K562 (cell line): ENCODE data around the gene RASGRP4. TPM values are rescaled to one million over a fixed set of nuclear protein-coding genes. Genes with fewer than 3 reads are reported as not detected.

Experiments
- HDAC2 ChIP-seq: fragments of 450-650 bp; IDR thresholded peaks from 2 replicates; pipeline ENCODE4 v1.6.1; 2016; ENCODE audit warnings: mild to moderate bottlenecking
- KDM4B ChIP-seq, 2 experiments: fragments of 450-650 bp in 1 of 2; sonication (generic) in 1 of 2; IDR thresholded peaks; 2 replicates each; pipeline ENCODE4 v1.6.1; 2016 to 2017; ENCODE audit warnings: borderline replicate concordance in 2 of 2, antibody characterized with exemption in 1 of 2, low read depth in 1 of 2, mild to moderate bottlenecking in 1 of 2
- L3MBTL2 ChIP-seq: fragments of 450-650 bp; IDR thresholded peaks from 2 replicates; pipeline ENCODE4 v1.6.1; 2016; ENCODE audit warnings: mild to moderate bottlenecking, moderate library complexity
- POLR3A ChIP-seq: IDR thresholded peaks from 2 replicates; pipeline ENCODE4 v1.6.1; 2011; ENCODE audit warnings: borderline replicate concordance, mild to moderate bottlenecking, moderate library complexity; ENCODE audit not compliant: insufficient read length, insufficient read depth; ENCODE audit errors: extremely low read depth
- PURB ChIP-seq: sonication (generic); formaldehyde crosslinking; IDR thresholded peaks from 2 replicates; pipeline ENCODE4 v1.9.0; 2021; ENCODE audit warnings: low read depth, mild to moderate bottlenecking, missing genetic modification reagents
- SMAD2 ChIP-seq: fragments of 150-350 bp; IDR thresholded peaks from 2 replicates; pipeline ENCODE4 v1.6.1; 2014; ENCODE audit warnings: low read depth, mild to moderate bottlenecking, low read length
- polyA plus RNA-seq, 8 experiments: library from polyadenylated mRNA; depleted of rRNA in 4 of 8; stranded (reverse) in 5 of 8; unstranded in 3 of 8; fragments of >200 nt; fragmentation: Nextera tagmentation in 2 of 8; fragmentation: Illumina TruSeq in 1 of 8; extraction: Ambion mirVana in 2 of 8; extraction: Trizol in 1 of 8; gene quantifications; 2 replicates each; pipeline versions ENCODE4 v1.2.1 to v1.2.3, GENCODE V29; 2011 to 2014; ENCODE audit warnings: inconsistent platforms in 1 of 8, missing spikeins in 1 of 8
- total RNA-seq, 7 experiments: library from RNA; depleted of rRNA in 6 of 7; stranded (reverse); fragments of >200 nt in 6 of 7; fragmentation: Illumina TruSeq in 2 of 7; extraction: Trizol in 2 of 7; gene quantifications; 2 replicates each; pipeline versions ENCODE4 v1.2.1 to v1.2.3, GENCODE V29; 2011 to 2021; ENCODE audit warnings: low replicate concordance in 1 of 7
- TF ChIP-seq, protein P1 (sequence below), 2 experiments: fragments of 450-650 bp in 1 of 2; sonication (generic) in 1 of 2; formaldehyde crosslinking in 1 of 2; IDR thresholded peaks; 2 replicates each; pipeline versions ENCODE4 v1.7.1 to v1.9.0; 2016 to 2022; ENCODE audit warnings: inconsistent platforms in 1 of 2, mild to moderate bottlenecking in 1 of 2, missing genetic modification reagents in 1 of 2
- TF ChIP-seq, protein P2 (sequence below): sonication (generic); formaldehyde crosslinking; IDR thresholded peaks from 2 replicates; pipeline ENCODE4 v1.8.1; 2023; ENCODE audit warnings: mild to moderate bottlenecking, missing genetic modification reagents
- TF ChIP-seq, protein P3 (sequence below), 2 experiments: fragments of 450-650 bp in 1 of 2; IDR thresholded peaks; 2 replicates each; pipeline ENCODE4 v1.6.1; 2011 to 2017; ENCODE audit warnings: low read depth in 2 of 2, antibody characterized with exemption in 1 of 2, borderline replicate concordance in 1 of 2, low read length in 1 of 2, mild to moderate bottlenecking in 1 of 2, mixed read lengths in 1 of 2; ENCODE audit not compliant: control insufficient read depth in 1 of 2
- TF ChIP-seq, protein P4 (sequence below): fragments of 450-650 bp; IDR thresholded peaks from 2 replicates; pipeline ENCODE4 v1.6.1; 2017; ENCODE audit warnings: mild to moderate bottlenecking, moderate library complexity

Gene RASGRP4
- total and polyA plus RNA-seq, 9 of the 15 experiments (the other 6 are each of a cell fraction or from before 2014, with no cell fraction given) = 0.39 to 4.6 (median 3.8) TPM

DNA sequence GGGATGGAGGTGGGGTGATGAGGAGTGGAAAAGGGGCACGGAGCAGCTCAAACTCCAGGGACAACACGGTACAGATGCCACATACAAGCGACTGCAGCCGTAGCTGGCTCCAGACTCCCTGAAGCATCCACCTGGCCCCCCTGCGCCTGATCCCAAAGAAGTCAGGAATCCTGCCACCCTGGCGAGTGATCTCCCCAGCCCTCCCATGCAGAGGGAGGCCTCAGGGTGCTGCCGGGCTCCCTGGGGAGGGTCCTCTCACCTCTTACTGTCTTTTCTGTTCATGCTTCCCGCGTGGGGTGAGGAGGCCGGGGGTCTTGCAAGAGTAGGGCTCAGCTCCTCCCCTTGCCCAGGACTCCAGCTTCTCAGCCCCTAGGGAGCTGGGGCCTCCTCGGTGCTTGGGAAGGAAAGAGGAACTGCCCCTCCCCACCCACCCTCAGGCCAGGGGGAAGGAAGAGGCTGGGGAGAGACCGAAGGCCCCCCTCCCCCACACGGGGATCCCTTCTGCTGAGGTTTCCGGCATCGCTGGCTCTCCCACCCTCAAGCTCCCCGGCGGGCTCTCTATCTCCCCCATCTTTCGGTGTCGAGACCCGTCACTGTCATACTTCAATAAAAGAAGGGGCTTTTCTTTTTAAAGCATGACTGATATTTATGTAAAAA is at the start of gene RASGRP4 (continued):
- TF ChIP-seq, protein P1, sequence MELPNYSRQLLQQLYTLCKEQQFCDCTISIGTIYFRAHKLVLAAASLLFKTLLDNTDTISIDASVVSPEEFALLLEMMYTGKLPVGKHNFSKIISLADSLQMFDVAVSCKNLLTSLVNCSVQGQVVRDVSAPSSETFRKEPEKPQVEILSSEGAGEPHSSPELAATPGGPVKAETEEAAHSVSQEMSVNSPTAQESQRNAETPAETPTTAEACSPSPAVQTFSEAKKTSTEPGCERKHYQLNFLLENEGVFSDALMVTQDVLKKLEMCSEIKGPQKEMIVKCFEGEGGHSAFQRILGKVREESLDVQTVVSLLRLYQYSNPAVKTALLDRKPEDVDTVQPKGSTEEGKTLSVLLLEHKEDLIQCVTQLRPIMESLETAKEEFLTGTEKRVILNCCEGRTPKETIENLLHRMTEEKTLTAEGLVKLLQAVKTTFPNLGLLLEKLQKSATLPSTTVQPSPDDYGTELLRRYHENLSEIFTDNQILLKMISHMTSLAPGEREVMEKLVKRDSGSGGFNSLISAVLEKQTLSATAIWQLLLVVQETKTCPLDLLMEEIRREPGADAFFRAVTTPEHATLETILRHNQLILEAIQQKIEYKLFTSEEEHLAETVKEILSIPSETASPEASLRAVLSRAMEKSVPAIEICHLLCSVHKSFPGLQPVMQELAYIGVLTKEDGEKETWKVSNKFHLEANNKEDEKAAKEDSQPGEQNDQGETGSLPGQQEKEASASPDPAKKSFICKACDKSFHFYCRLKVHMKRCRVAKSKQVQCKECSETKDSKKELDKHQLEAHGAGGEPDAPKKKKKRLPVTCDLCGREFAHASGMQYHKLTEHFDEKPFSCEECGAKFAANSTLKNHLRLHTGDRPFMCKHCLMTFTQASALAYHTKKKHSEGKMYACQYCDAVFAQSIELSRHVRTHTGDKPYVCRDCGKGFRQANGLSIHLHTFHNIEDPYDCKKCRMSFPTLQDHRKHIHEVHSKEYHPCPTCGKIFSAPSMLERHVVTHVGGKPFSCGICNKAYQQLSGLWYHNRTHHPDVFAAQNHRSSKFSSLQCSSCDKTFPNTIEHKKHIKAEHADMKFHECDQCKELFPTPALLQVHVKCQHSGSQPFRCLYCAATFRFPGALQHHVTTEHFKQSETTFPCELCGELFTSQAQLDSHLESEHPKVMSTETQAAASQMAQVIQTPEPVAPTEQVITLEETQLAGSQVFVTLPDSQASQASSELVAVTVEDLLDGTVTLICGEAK (IDR thresholded peaks at IDR 0.05) = peak; percentile 40; the same call in 1 of the 2 replicates
- TF ChIP-seq, protein P1 (CRISPR knock-in tag; IDR thresholded peaks at IDR 0.05) = no peak
- TF ChIP-seq PURB (CRISPR knock-in tag) = no peak
- TF ChIP-seq, protein P2, sequence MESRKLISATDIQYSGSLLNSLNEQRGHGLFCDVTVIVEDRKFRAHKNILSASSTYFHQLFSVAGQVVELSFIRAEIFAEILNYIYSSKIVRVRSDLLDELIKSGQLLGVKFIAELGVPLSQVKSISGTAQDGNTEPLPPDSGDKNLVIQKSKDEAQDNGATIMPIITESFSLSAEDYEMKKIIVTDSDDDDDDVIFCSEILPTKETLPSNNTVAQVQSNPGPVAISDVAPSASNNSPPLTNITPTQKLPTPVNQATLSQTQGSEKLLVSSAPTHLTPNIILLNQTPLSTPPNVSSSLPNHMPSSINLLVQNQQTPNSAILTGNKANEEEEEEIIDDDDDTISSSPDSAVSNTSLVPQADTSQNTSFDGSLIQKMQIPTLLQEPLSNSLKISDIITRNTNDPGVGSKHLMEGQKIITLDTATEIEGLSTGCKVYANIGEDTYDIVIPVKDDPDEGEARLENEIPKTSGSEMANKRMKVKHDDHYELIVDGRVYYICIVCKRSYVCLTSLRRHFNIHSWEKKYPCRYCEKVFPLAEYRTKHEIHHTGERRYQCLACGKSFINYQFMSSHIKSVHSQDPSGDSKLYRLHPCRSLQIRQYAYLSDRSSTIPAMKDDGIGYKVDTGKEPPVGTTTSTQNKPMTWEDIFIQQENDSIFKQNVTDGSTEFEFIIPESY (CRISPR knock-in tag) = no peak
- TF ChIP-seq, protein P3, sequence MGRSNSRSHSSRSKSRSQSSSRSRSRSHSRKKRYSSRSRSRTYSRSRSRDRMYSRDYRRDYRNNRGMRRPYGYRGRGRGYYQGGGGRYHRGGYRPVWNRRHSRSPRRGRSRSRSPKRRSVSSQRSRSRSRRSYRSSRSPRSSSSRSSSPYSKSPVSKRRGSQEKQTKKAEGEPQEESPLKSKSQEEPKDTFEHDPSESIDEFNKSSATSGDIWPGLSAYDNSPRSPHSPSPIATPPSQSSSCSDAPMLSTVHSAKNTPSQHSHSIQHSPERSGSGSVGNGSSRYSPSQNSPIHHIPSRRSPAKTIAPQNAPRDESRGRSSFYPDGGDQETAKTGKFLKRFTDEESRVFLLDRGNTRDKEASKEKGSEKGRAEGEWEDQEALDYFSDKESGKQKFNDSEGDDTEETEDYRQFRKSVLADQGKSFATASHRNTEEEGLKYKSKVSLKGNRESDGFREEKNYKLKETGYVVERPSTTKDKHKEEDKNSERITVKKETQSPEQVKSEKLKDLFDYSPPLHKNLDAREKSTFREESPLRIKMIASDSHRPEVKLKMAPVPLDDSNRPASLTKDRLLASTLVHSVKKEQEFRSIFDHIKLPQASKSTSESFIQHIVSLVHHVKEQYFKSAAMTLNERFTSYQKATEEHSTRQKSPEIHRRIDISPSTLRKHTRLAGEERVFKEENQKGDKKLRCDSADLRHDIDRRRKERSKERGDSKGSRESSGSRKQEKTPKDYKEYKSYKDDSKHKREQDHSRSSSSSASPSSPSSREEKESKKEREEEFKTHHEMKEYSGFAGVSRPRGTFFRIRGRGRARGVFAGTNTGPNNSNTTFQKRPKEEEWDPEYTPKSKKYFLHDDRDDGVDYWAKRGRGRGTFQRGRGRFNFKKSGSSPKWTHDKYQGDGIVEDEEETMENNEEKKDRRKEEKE (IDR thresholded peaks at IDR 0.05; ENCODE audit: borderline replicate concordance in 1 of 2, control insufficient read depth in 1 of 2, low read depth in 2 of 2, low read length in 1 of 2) = no peak
- TF ChIP-seq, protein P4, sequence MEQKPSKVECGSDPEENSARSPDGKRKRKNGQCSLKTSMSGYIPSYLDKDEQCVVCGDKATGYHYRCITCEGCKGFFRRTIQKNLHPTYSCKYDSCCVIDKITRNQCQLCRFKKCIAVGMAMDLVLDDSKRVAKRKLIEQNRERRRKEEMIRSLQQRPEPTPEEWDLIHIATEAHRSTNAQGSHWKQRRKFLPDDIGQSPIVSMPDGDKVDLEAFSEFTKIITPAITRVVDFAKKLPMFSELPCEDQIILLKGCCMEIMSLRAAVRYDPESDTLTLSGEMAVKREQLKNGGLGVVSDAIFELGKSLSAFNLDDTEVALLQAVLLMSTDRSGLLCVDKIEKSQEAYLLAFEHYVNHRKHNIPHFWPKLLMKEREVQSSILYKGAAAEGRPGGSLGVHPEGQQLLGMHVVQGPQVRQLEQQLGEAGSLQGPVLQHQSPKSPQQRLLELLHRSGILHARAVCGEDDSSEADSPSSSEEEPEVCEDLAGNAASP = no peak
- TF ChIP-seq L3MBTL2 = no peak
- TF ChIP-seq KDM4B (IDR thresholded peaks at IDR 0.05; ENCODE audit: borderline replicate concordance in 2 of 2, low read depth in 1 of 2) = no peak
- no peak for TF ChIP-seq SMAD2
- TF ChIP-seq HDAC2 = 0 out of 2 replicates have a peak, but pooled peaks have one; percentile 27
- no peak for TF ChIP-seq POLR3A
